ENCODE data around the gene UBC. TPM values are rescaled to one million over a fixed set of nuclear protein-coding genes. Genes with fewer than 3 reads are reported as not detected.

Gene UBC
- total RNA-seq, 1 donor, result 1,904 TPM

DNA sequence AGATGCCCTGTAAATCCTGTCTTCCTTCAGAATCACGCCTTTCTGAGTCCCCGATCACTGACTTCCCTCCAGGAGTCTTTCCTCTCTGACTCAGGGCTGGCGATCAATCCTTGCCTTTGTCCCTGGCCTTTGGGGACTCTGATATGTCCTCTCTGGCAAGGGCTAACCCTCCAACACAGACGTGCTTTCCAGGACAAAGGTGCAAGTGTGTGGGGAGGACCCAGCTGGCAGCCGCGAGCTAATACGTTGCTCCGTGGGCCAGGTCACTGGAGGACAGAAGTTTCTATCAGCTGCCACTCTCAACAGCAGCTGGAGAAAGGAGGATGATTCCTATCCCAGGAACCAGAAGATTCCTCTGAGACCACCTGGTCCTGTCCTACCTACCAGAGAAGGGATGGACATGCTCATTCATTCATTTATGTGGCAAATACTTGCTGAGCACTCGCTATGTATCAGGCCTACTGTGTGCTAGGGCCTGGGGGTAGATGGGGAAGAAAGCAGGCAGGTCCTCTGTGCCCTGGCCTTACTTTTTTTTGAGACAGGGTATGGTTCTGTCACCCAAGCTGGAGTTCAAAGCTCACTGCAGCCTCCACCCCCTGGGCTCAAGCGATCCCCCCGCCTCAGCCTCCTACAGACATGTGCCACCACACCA is 42.3 kb downstream of the UBC start:
- Histone ChIP-seq H3K36me3 (ENCODE audit: insufficient read depth, low read length) (no peaks in the 10 kb centered on the region), H2AFZ (ENCODE audit: low read length) (no peak overlapping the region), H4K20me1 (ENCODE audit: insufficient read depth, low read length) (no peaks in the 10 kb centered on the region), H3K9me3 (ENCODE audit: low read depth, low read length) (no peaks in the 10 kb centered on the region), H3K27ac (ENCODE audit: low read depth, low read length) (no peak overlapping the region), H3K79me2 (ENCODE audit: insufficient read depth, low read length) (no peaks in the 10 kb centered on the region), H3K4me2 (ENCODE audit: insufficient read depth, low read length) (no peak overlapping the region), H3K27me3 (ENCODE audit: insufficient read depth, low read length) (no peaks in the 10 kb centered on the region), H3K4me1 (ENCODE audit: insufficient read depth, low read length) (peaks cover 4% of the 10 kb centered on the region), H3K4me3 (ENCODE audit: insufficient read depth, low read length) (no peak overlapping the region)
- no peak for DNase-seq (ENCODE audit: insufficient read length, low spot score, missing footprints)
- TF ChIP-seq, protein P1, sequence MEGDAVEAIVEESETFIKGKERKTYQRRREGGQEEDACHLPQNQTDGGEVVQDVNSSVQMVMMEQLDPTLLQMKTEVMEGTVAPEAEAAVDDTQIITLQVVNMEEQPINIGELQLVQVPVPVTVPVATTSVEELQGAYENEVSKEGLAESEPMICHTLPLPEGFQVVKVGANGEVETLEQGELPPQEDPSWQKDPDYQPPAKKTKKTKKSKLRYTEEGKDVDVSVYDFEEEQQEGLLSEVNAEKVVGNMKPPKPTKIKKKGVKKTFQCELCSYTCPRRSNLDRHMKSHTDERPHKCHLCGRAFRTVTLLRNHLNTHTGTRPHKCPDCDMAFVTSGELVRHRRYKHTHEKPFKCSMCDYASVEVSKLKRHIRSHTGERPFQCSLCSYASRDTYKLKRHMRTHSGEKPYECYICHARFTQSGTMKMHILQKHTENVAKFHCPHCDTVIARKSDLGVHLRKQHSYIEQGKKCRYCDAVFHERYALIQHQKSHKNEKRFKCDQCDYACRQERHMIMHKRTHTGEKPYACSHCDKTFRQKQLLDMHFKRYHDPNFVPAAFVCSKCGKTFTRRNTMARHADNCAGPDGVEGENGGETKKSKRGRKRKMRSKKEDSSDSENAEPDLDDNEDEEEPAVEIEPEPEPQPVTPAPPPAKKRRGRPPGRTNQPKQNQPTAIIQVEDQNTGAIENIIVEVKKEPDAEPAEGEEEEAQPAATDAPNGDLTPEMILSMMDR (IDR thresholded peaks at IDR 0.05; ENCODE audit: extremely low read depth, low read depth, low read length), result no peak

DNA sequence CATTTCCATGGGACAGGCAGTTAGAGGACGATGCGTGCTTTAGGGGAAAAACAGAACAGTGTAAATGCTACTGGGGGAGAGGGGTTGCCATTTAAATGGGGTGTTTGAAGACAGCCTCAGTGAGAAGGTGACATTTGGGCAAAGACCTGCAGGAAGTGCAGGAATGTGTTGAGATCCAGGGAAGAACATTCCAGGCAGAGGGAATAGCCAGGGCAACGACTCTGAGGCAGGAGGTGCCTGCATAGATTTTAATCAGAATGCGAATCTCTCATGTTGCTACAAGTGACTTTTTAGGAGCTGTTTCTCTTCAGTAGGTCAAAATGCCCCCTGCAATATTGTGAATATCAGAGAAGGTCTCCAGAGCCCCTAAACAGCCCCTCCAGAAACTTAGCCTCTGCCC is 43.2 kb downstream of the UBC start:
- H3K4me2 ChIP-seq (ENCODE audit: insufficient read depth, low read length), result no peak overlapping the region
- no peak overlapping the region for H3K27ac ChIP-seq (ENCODE audit: low read depth, low read length)
- H3K4me1 ChIP-seq (ENCODE audit: insufficient read depth, low read length), result peaks cover 5% of the 10 kb centered on the region
- no peaks in the 10 kb centered on the region for H3K9me3 ChIP-seq (ENCODE audit: low read depth, low read length)
- no peaks in the 10 kb centered on the region for H3K79me2 ChIP-seq (ENCODE audit: insufficient read depth, low read length)
- TF ChIP-seq, protein P1 (IDR thresholded peaks at IDR 0.05; ENCODE audit: extremely low read depth, low read depth, low read length), result no peak
- DNase-seq (ENCODE audit: insufficient read length, low spot score, missing footprints), result no peak
- H3K4me3 ChIP-seq (ENCODE audit: insufficient read depth, low read length), result no peak overlapping the region
- H2AFZ ChIP-seq (ENCODE audit: low read length), result no peak overlapping the region
- H3K36me3 ChIP-seq (ENCODE audit: insufficient read depth, low read length), result no peaks in the 10 kb centered on the region
- no peaks in the 10 kb centered on the region for H3K27me3 ChIP-seq (ENCODE audit: insufficient read depth, low read length)
- H4K20me1 ChIP-seq (ENCODE audit: insufficient read depth, low read length), result no peaks in the 10 kb centered on the region

DNA sequence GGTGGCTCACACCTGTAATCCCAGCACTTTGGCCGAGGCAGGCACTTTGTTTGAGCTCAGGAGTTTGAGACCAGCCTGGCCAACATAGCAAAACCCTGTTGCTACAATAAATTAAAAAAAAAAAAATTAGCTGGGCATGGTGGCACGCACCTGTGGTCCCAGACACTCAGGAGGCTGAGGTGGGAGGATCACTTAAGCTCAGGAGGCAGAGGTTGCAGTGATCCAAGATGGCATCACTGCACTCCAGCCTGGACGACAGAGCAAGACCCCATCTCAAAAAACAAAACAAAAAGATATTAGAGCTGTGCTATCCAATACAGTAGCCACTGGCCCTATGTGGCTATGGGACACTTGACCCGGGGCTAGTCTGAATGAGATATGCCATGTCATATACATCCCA is 43.9 kb downstream of the UBC start:
- Histone ChIP-seq H3K4me1 (ENCODE audit: insufficient read depth, low read length) (peaks cover 5% of the 10 kb centered on the region), H4K20me1 (ENCODE audit: insufficient read depth, low read length) (no peaks in the 10 kb centered on the region), H3K27ac (ENCODE audit: low read depth, low read length) (no peak overlapping the region), H3K36me3 (ENCODE audit: insufficient read depth, low read length) (no peaks in the 10 kb centered on the region), H3K4me3 (ENCODE audit: insufficient read depth, low read length) (no peak overlapping the region), H2AFZ (ENCODE audit: low read length) (no peak overlapping the region), H3K4me2 (ENCODE audit: insufficient read depth, low read length) (no peak overlapping the region), H3K9me3 (ENCODE audit: low read depth, low read length) (no peaks in the 10 kb centered on the region), H3K27me3 (ENCODE audit: insufficient read depth, low read length) (no peaks in the 10 kb centered on the region), H3K79me2 (ENCODE audit: insufficient read depth, low read length) (no peaks in the 10 kb centered on the region)
- TF ChIP-seq, protein P1 (IDR thresholded peaks at IDR 0.05; ENCODE audit: extremely low read depth, low read depth, low read length), result no peak
- DNase-seq (ENCODE audit: insufficient read length, low spot score, missing footprints), result no peak

DNA sequence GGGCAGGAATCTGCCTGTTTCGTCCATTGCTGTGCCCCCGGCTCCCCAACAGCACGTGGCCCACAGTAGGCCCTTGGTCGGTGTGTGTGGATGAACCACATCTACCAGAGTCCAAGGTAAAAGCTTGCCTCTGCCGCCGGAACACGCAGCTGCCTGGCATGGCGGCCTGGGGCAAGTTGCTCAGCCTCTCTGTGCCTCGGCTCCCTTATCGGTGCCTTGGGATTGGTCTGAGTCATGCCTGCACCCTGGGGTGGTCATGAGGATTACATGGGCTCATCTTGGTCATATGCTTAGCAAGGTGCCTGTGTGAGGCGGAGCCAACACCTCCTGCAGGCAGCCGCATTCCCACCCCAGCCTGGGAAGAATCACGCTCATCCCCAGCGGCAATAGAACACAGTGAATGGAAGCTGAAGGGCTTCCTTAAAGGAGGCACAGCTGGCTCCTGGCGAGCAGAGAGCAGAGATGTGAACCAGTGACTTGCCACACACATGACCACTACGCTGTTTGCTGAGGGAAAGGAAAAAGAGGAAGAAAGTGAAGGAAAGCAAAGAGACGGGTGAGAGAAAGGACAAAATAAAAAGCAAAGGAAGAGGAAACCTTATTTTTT is 45.3 kb downstream of the UBC start:
- Histone ChIP-seq H2AFZ (ENCODE audit: low read length) (no peak overlapping the region), H3K4me1 (ENCODE audit: insufficient read depth, low read length) (peaks cover 7% of the 10 kb centered on the region), H3K79me2 (ENCODE audit: insufficient read depth, low read length) (no peaks in the 10 kb centered on the region), H3K4me2 (ENCODE audit: insufficient read depth, low read length) (no peak overlapping the region), H3K27me3 (ENCODE audit: insufficient read depth, low read length) (no peaks in the 10 kb centered on the region), H3K4me3 (ENCODE audit: insufficient read depth, low read length) (no peak overlapping the region), H4K20me1 (ENCODE audit: insufficient read depth, low read length) (no peaks in the 10 kb centered on the region), H3K9me3 (ENCODE audit: low read depth, low read length) (no peaks in the 10 kb centered on the region), H3K36me3 (ENCODE audit: insufficient read depth, low read length) (no peaks in the 10 kb centered on the region), H3K27ac (ENCODE audit: low read depth, low read length) (no peak overlapping the region)
- TF ChIP-seq, protein P1 (IDR thresholded peaks at IDR 0.05; ENCODE audit: extremely low read depth, low read depth, low read length), result no peak
- DNase-seq (ENCODE audit: insufficient read length, low spot score, missing footprints), result no peak
